Measurements from ENCODE around the gene ELOF1. TPM values are rescaled to one million over a fixed set of nuclear protein-coding genes. Genes with fewer than 3 reads are reported as not detected.

ELOF1 gene
- total RNA-seq, 1 experiment from 2014 or later = 49.4 TPM

DNA sequence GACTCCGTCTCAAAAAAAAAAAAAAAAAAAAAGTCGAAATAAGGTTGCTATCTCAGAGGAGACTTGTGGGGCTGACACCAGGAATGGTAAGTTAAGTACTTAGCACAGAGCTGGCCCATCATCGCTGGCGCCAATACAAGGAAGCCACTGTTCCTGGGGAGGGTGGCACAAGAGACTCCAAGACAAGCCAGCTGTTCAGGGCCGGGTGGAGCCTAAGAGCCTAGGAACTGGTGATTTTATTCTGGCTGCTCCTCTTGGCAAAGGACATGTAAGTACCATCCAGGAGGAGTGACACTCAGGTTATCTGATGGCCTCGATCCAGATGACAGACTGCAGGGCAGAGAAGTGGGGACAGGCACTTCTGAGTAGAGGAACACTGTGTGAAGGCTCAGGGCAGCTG, 3.8 kb downstream of the ELOF1 start:
- H3K9me3 ChIP-seq = no peaks in the 10 kb centered on the region
- TF ChIP-seq CTCF (IDR thresholded peaks at IDR 0.05; ENCODE audit: insufficient read depth in 1 of 2, low read depth in 1 of 2, low read length in 1 of 2, severe bottlenecking in 1 of 2, unreplicated experiment in 1 of 2) = no peak
- no peaks in the 10 kb centered on the region for H3K27me3 ChIP-seq (replicated peaks; ENCODE audit: control insufficient read depth, insufficient read depth, low read length)
- H3K9me3 Mint-ChIP-seq (ENCODE audit: unreplicated experiment) = no peaks in the 10 kb centered on the region
- H3K4me3 ChIP-seq (ENCODE audit: low read depth, low read length) = no peak overlapping the region
- H3K27me3 Mint-ChIP-seq (ENCODE audit: insufficient read depth, unreplicated experiment) = no peaks in the 10 kb centered on the region
- ChIA-PET POLR2A (no interaction called here), CTCF (no interaction called here)
- peaks cover 13% of the 10 kb centered on the region for H3K4me1 Mint-ChIP-seq (ENCODE audit: low read depth, unreplicated experiment)
- H3K36me3 ChIP-seq (ENCODE audit: control insufficient read depth, insufficient read depth, low read length) = no peaks in the 10 kb centered on the region; the same call in 1 of the 2 replicates
- BruUV-seq (replicated peaks) = no TSS peak
- intact Hi-C loops (cut with micrococcal nuclease; ENCODE audit: unreplicated experiment) = loop anchor here (5.0 kb wide), 1 partner anchor 182 kb away; the partner anchor contains the start of gene ZNF823
- H3K27ac Mint-ChIP-seq (ENCODE audit: unreplicated experiment) = no peak overlapping the region
- H3K4me3 Mint-ChIP-seq (ENCODE audit: unreplicated experiment) = no peak overlapping the region
- DNase-seq = no peak
- 0 out of 2 replicates have a peak, but pooled peaks cover 5% of the 10 kb centered on the region for H3K4me1 ChIP-seq
- peaks cover 18% of the 10 kb centered on the region for H3K36me3 Mint-ChIP-seq (ENCODE audit: insufficient read depth, unreplicated experiment)

DNA sequence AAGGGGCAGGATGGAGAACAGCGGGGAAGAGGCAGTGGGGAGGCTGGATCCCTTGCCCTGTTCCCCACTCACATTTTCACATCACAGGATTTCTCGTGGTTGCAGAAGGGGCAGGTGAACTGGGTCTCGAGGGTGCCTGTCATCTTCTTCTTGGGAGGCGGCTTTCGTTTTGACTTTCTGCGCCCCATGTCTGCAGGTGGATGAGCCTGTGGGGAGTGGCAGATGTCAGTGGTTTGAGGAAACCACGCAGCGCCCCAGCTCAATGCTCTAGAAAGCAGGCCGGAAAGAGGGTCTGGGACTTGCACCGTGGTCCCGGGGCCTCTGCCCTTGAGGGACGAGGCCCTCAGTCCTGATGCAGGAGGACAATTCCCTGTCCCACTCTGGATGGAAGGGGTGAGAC, 4.9 kb downstream of the ELOF1 start:
- intact Hi-C loops (cut with micrococcal nuclease; ENCODE audit: unreplicated experiment) = no loop called here
- no TSS peak for BruUV-seq (replicated peaks)
- Mint-ChIP-seq H3K27ac (ENCODE audit: unreplicated experiment) (no peak overlapping the region), H3K27me3 (ENCODE audit: insufficient read depth, unreplicated experiment) (no peaks in the 10 kb centered on the region), H3K4me1 (ENCODE audit: low read depth, unreplicated experiment) (peaks cover 9% of the 10 kb centered on the region), H3K9me3 (ENCODE audit: unreplicated experiment) (no peaks in the 10 kb centered on the region), H3K4me3 (ENCODE audit: unreplicated experiment) (no peak overlapping the region), H3K36me3 (ENCODE audit: insufficient read depth, unreplicated experiment) (peaks cover 15% of the 10 kb centered on the region)
- ChIA-PET CTCF (no interaction called here), POLR2A (no interaction called here)
- Histone ChIP-seq H3K27me3 (replicated peaks; ENCODE audit: control insufficient read depth, insufficient read depth, low read length) (no peaks in the 10 kb centered on the region), H3K36me3 (ENCODE audit: control insufficient read depth, insufficient read depth, low read length) (no peaks in the 10 kb centered on the region; the same call in 1 of the 2 replicates), H3K9me3 (no peaks in the 10 kb centered on the region), H3K4me3 (ENCODE audit: low read depth, low read length) (no peak overlapping the region), H3K4me1 (0 out of 2 replicates have a peak, but pooled peaks cover 5% of the 10 kb centered on the region)
- DNase-seq = no peak
- no peak for TF ChIP-seq CTCF (IDR thresholded peaks at IDR 0.05; ENCODE audit: insufficient read depth in 1 of 2, low read depth in 1 of 2, low read length in 1 of 2, severe bottlenecking in 1 of 2, unreplicated experiment in 1 of 2)

DNA sequence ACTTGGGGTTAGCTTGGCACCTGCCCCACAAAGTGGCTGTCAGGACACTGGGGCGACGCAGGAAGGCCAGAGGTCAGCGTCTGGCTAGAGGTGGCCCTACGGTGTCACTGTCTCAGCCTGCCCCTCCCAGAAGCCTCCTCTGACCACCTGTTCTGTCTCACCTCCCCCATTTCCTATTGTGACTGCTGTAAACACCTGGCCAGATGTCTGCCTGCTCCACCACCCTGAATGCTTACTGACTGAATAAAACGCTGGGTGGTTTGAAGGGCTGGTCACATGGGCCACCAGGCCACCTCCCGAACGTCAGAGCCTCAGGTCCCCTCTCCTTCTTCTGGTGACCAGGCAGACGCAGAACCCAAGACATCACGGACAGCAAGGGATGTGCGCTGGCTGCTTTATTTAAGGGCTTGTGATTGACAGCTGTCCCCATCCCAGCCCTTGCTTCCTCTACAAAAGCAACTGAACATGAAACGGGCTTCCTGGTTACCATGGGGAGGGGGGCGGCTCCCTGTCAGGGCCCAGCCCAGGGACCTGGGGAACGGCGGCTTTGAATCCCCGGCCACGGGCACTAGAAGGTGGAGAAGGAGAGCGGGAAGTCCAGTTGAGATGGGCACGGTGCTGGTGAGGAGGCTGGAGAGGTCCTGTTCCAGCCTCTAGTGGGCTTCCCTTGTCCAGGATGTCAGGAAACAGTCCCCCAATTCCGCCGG, 6.2 kb downstream of the ELOF1 start:
- Mint-ChIP-seq H3K9me3 (ENCODE audit: unreplicated experiment) (no peaks in the 10 kb centered on the region), H3K4me1 (ENCODE audit: low read depth, unreplicated experiment) (peaks cover 2% of the 10 kb centered on the region), H3K4me3 (ENCODE audit: unreplicated experiment) (no peak overlapping the region), H3K27me3 (ENCODE audit: insufficient read depth, unreplicated experiment) (no peaks in the 10 kb centered on the region), H3K27ac (ENCODE audit: unreplicated experiment) (no peak overlapping the region), H3K36me3 (ENCODE audit: insufficient read depth, unreplicated experiment) (peaks cover 6% of the 10 kb centered on the region)
- intact Hi-C loops (cut with micrococcal nuclease; ENCODE audit: unreplicated experiment) = no loop called here
- Histone ChIP-seq H3K4me3 (ENCODE audit: low read depth, low read length) (no peak overlapping the region), H3K4me1 (0 out of 2 replicates have a peak, but pooled peaks cover 1% of the 10 kb centered on the region), H3K9me3 (no peaks in the 10 kb centered on the region), H3K27me3 (replicated peaks; ENCODE audit: control insufficient read depth, insufficient read depth, low read length) (no peaks in the 10 kb centered on the region), H3K36me3 (ENCODE audit: control insufficient read depth, insufficient read depth, low read length) (no peaks in the 10 kb centered on the region; the same call in 1 of the 2 replicates)
- TF ChIP-seq CTCF (IDR thresholded peaks at IDR 0.05; ENCODE audit: insufficient read depth in 1 of 2, low read depth in 1 of 2, low read length in 1 of 2, severe bottlenecking in 1 of 2, unreplicated experiment in 1 of 2) = no peak
- POLR2A ChIA-PET = no interaction called here
- DNase-seq = no peak
- CTCF ChIA-PET = no interaction called here
- BruUV-seq (replicated peaks) = no TSS peak

Data from Caco-2 (cell line).